CD4-positive, alpha-beta T cell treated with Interleukin-15 for 4 hours (primary cell): ENCODE measurements around the gene NHERF2.
A peak's percentile ranks its signal among the peaks of the same experiment; 100 is the strongest.
"Not testable (repeated sequence)": the region's sequence is repeated elsewhere in the genome, so short reads cannot be mapped to it uniquely, and the experiment has no call there.

ENCODE experiments used
- DNase-seq: peaks from one replicate; pipeline ENCODE4 v3.0.0-alpha.2; 2020; ENCODE audit warnings: low spot score

NHERF2 gene

GRCh38 chr16:2007081-2007836, 19.4 kb upstream of the NHERF2 start:
- DNase-seq, result no peak

GRCh38 chr16:2008009-2008526, 18.6 kb upstream of the NHERF2 start:
- no peak for DNase-seq

- DNase-seq, result no peak
Observed at GRCh38 chr16:2008631-2009163, 18.0 kb upstream of the NHERF2 start.

GRCh38 chr16:2009164-2009711, 17.5 kb upstream of the NHERF2 start:
- no peak for DNase-seq

- DNase-seq, result peak; percentile 76
Observed at GRCh38 chr16:2009791-2010510, 16.8 kb upstream of the NHERF2 start, which contains the start of gene ZNF598. ZNF598 (minus strand) TSS chr16:2009821.

- not testable (repeated sequence) for DNase-seq
Observed at GRCh38 chr16:2011726-2012125, 15.0 kb upstream of the NHERF2 start.

- DNase-seq, result no peak
Observed at GRCh38 chr16:2013527-2013926, 13.2 kb upstream of the NHERF2 start.

- DNase-seq, result no peak
Observed at GRCh38 chr16:2015117-2015946, 11.4 kb upstream of the NHERF2 start.

GRCh38 chr16:2015947-2016208, 10.8 kb upstream of the NHERF2 start:
- no peak for DNase-seq

- no peak for DNase-seq
Observed at GRCh38 chr16:2016407-2016922, 10.2 kb upstream of the NHERF2 start.

GRCh38 chr16:2019518-2019920, 7.2 kb upstream of the NHERF2 start, which contains the start of gene NPW:
NPW (plus strand) TSS chr16:2019785.
- DNase-seq, result no peak

GRCh38 chr16:2019921-2020831, 6.5 kb upstream of the NHERF2 start:
- no peak for DNase-seq

- no peak for DNase-seq
Observed at GRCh38 chr16:2022723-2023091, 4.0 kb upstream of the NHERF2 start.

GRCh38 chr16:2023092-2024031, 3.3 kb upstream of the NHERF2 start:
- DNase-seq, result peak; percentile 94

GRCh38 chr16:2024032-2024420, 2.7 kb upstream of the NHERF2 start:
- no peak for DNase-seq

GRCh38 chr16:2025251-2025650, 1.5 kb upstream of the NHERF2 start:
- DNase-seq, result no peak

GRCh38 chr16:2025878-2026460, 733 bp upstream of the NHERF2 start:
- no peak for DNase-seq

GRCh38 chr16:2027024-2028010, 615 bp downstream of the NHERF2 start:
- no peak for DNase-seq
